Activated CD4-positive, alpha-beta T cell treated with anti-CD3 and anti-CD28 coated beads, Interleukin-2, amount 10 ng/mL, durations not matched to agents 7 days and 5 days (primary cell): ENCODE measurements around the gene KRTAP5-5. TPM values are rescaled to one million over a fixed set of nuclear protein-coding genes. Genes with fewer than 3 reads are reported as not detected.
"Not testable (repeated sequence)": the region's sequence is repeated elsewhere in the genome, so short reads cannot be mapped to it uniquely, and the experiment has no call there.

Experiments used
- CTCF ChIA-PET: fragments of 350-600 bp; sonication (Branson Sonifier 250); formaldehyde crosslinking; loops from one replicate; lab custom pipeline; 2021; ENCODE audit warnings: antibody characterized with exemption; lab: Charles Lee
- POLR2A ChIA-PET: fragments of 350-600 bp; sonication (Branson Sonifier 250); formaldehyde crosslinking; loops from one replicate; lab custom pipeline; 2021; ENCODE audit warnings: antibody characterized with exemption; lab: Charles Lee
- DNase-seq: peaks from one replicate; pipeline ENCODE4 v3.0.0-alpha.2; 2020
- H3K27ac Mint-ChIP-seq: one replicate; pipeline ENCODE4 v1.8.0; 2021; ENCODE audit warnings: mild to moderate bottlenecking, moderate library complexity, mixed read lengths
- H3K27me3 Mint-ChIP-seq: one replicate; pipeline ENCODE4 v1.8.0; 2021; ENCODE audit warnings: mixed read lengths
- H3K36me3 Mint-ChIP-seq: one replicate; pipeline ENCODE4 v1.8.0; 2021; ENCODE audit warnings: low read depth, mixed read lengths
- H3K4me1 Mint-ChIP-seq: one replicate; pipeline ENCODE4 v1.8.0; 2021; ENCODE audit warnings: mixed read lengths
- H3K4me3 Mint-ChIP-seq: one replicate; pipeline ENCODE4 v1.8.0; 2021; ENCODE audit warnings: mild to moderate bottlenecking, moderate library complexity, mixed read lengths
- H3K9me3 Mint-ChIP-seq: one replicate; pipeline ENCODE4 v1.8.0; 2021; ENCODE audit warnings: mixed read lengths
- total RNA-seq, 2 experiments: library from RNA; stranded (reverse); gene quantifications; one replicate each; pipeline ENCODE4 v1.2.3, GENCODE V29; 2021

KRTAP5-5 gene, protein sequence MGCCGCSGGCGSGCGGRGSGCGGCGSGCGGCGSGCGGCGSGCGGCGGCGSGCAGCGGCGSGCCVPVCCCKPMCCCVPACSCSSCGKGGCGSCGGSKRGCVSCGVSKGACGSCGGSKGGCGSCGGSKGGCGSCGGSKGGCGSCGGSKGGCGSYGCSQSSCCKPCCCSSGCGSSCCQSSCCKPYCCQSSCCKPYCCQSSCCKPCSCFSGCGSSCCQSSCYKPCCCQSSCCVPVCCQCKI
- not detected for total RNA-seq

DNA sequence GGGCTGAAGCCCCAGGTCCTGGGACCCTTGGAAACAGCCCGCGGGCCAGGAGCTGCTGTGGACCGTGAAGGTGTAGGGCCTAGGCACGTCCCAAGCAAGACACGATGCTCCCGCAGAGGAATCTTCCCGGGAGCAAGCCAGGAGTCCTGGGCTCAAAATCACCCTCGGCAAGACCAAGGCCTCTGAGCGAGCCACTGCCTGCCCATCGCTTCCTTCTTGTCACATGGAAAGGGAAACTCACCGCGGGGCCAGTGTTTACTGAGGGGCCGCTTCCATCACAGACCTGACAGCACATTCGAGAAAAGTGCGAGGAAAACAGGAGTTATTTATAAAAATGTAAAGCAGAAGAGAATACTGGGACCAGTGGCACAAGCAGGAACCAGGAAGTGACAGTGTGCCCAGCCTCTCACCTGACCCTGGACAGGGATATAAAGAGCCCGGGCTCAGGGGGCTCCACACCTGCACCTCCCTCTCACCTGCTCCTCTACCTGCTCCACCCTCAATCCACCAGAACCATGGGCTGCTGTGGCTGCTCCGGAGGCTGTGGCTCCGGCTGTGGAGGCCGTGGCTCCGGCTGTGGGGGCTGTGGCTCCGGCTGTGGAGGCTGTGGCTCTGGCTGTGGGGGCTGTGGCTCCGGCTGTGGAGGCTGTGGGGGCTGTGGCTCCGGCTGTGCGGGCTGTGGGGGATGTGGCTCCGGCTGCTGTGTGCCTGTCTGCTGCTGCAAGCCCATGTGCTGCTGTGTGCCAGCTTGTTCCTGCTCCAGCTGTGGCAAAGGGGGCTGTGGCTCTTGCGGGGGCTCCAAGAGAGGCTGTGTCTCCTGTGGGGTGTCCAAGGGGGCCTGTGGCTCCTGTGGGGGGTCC is at the start of gene KRTAP5-5:
Gene KRTAP5-5, plus strand, starts transcription at position 450 of the 860 bp plus-strand sequence. Its CDS starts 66 bp downstream, at position 516.
- no peaks in the 10 kb centered on the region for H3K9me3 Mint-ChIP-seq
- peaks cover 15% of the 10 kb centered on the region for H3K27me3 Mint-ChIP-seq
- ChIA-PET POLR2A (interaction anchor here (0.7 kb wide), 1 partner anchor 247 kb away, joined by 3 read pairs; no protein-coding TSS in a partner anchor), CTCF (interaction anchor here (0.7 kb wide), 1 partner anchor 10 kb away, joined by 4 read pairs; no protein-coding TSS in a partner anchor)
- H3K36me3 Mint-ChIP-seq, result no peaks in the 10 kb centered on the region
- no peaks in the 10 kb centered on the region for H3K4me1 Mint-ChIP-seq
- H3K27ac Mint-ChIP-seq, result no peak within 1 kb of the TSS
- no peak within 1 kb of the TSS for H3K4me3 Mint-ChIP-seq
- DNase-seq, result no peak

DNA sequence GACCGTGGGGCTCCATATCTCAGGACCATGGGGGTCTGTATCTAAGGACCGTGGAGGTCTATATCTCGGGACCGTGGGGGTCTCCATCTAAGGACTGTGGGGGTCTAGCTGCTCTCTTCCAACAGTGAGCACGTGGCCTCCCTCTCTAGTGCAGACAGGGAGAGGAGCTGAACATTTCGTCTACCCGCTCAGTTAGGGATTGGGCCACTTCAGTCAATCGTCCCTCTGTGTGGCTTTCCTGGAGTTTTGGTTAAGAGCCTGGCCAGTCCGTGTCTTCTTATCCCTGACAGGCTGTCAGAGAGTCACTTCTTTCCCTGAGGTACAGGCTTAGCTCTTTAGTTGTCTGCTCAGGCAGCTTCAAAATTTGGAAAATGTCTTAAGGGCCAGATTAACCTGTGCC is 47.6 kb upstream of the KRTAP5-5 start:
- no peaks in the 10 kb centered on the region for H3K36me3 Mint-ChIP-seq
- H3K4me3 Mint-ChIP-seq, result no peak overlapping the region
- H3K4me1 Mint-ChIP-seq, result peaks cover 5% of the 10 kb centered on the region
- H3K27ac Mint-ChIP-seq, result no peak overlapping the region
- ChIA-PET CTCF (interaction anchor here (1.1 kb wide), 1 partner anchor 8 kb away, joined by 3 read pairs; no protein-coding TSS in a partner anchor), POLR2A (no interaction called here)
- peaks cover 13% of the 10 kb centered on the region for H3K27me3 Mint-ChIP-seq
- no peak for DNase-seq
- peaks cover 9% of the 10 kb centered on the region for H3K9me3 Mint-ChIP-seq

DNA sequence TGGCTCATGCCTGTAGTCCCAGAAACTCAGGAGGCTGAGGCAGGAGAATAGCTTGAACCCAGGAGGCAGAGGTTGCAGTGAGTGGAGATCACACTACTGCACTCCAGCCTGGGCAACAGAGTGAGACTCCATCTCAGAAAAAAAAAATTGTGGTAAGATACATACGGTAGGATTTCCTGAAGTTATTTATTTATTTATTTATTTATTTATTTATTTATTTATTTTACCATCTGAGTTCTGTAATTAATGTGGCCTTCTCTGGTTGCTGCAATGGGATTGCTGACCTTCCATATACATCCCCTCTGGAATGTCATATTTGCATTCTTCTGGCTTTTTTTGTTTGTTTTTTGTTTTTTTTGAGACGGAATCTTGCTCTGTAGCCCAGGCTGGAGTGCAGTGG is 46.7 kb upstream of the KRTAP5-5 start:
- POLR2A ChIA-PET, DNase-seq, H3K4me3 Mint-ChIP-seq: not testable (repeated sequence)

DNA sequence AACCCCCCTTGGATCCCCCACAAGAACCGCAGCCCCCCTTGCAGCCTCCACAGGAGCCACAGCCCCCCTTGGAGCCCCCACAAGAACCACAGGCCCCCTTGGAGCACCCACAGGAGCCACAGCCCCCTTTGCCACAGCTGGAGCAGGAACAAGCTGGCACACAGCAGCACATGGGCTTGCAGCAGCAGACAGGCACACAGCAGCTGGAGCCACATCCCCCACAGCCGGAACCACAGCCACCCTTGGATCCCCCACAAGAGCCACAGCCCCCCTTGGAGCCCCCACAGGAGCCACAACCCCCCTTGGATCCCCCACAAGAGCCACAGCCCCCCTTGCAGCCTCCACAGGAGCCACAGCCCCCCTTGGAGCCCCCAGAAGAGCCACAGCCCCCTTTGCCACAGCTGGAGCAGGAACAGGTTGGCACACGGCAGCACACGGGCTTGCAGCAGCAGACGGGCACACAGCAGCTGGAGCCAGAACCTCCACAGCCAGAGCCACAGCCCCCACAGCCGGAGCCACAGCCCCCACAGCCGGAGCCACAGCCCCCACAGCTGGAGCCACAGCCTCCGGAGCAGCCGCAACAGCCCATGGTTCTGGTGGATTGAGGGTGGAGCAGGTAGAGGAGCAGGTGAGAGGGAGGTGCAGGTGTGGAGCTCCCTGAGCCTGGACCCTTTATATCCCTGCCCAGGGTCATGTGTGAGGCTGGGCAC is 44.8 kb upstream of the KRTAP5-5 start, which contains the start of gene KRTAP5-1:
Gene KRTAP5-1, minus strand, starts transcription at position 623 of the 710 bp plus-strand sequence. Its CDS starts 34 bp downstream, at position 589.
- H3K4me1 Mint-ChIP-seq, result peaks cover 15% of the 10 kb centered on the region
- H3K9me3 Mint-ChIP-seq, H3K27ac Mint-ChIP-seq, DNase-seq, H3K27me3 Mint-ChIP-seq, CTCF ChIA-PET, POLR2A ChIA-PET, H3K36me3 Mint-ChIP-seq, H3K4me3 Mint-ChIP-seq: not testable (repeated sequence)

More for the DNA sequence above, 46.7 kb upstream of the KRTAP5-5 start:
- H3K9me3 Mint-ChIP-seq, H3K27ac Mint-ChIP-seq, H3K36me3 Mint-ChIP-seq, H3K4me1 Mint-ChIP-seq: not testable (repeated sequence)
- CTCF ChIA-PET, result interaction anchor here (1.1 kb wide), 1 partner anchor 9 kb away, joined by 3 read pairs; no protein-coding TSS in a partner anchor
- H3K27me3 Mint-ChIP-seq, result peaks cover 13% of the 10 kb centered on the region

DNA sequence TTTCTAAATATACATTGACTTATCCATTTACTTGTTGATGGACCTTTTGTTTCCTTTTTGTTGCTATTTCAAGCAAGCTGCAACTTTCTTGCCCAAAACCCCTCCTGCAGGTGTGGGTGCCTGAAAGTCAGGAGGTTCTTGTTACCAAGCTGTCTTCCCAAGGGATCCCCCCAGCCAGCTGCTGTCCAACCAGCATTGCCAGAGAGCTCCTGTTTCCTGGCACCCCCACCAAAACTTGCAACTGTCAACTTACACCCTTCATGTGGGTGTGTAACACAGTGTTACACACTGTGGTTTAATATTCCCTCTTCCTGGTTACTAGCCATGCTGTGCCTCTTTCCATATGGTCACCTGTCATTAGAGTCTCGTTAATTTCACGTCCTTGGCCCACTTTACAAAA is 42.9 kb upstream of the KRTAP5-5 start:
- CTCF ChIA-PET, result interaction anchor here (0.6 kb wide), 1 partner anchor 1147 kb away, joined by 4 read pairs; no protein-coding TSS in a partner anchor
- Mint-ChIP-seq H3K4me1 (peaks cover 20% of the 10 kb centered on the region), H3K4me3 (no peak overlapping the region), H3K9me3 (peaks cover 5% of the 10 kb centered on the region), H3K27me3 (peaks cover 9% of the 10 kb centered on the region), H3K36me3 (peaks cover 11% of the 10 kb centered on the region), H3K27ac (no peak overlapping the region)
- POLR2A ChIA-PET, result interaction anchor here (0.6 kb wide), 1 partner anchor 145 kb away, joined by 3 read pairs; no protein-coding TSS in a partner anchor
- DNase-seq, result no peak

DNA sequence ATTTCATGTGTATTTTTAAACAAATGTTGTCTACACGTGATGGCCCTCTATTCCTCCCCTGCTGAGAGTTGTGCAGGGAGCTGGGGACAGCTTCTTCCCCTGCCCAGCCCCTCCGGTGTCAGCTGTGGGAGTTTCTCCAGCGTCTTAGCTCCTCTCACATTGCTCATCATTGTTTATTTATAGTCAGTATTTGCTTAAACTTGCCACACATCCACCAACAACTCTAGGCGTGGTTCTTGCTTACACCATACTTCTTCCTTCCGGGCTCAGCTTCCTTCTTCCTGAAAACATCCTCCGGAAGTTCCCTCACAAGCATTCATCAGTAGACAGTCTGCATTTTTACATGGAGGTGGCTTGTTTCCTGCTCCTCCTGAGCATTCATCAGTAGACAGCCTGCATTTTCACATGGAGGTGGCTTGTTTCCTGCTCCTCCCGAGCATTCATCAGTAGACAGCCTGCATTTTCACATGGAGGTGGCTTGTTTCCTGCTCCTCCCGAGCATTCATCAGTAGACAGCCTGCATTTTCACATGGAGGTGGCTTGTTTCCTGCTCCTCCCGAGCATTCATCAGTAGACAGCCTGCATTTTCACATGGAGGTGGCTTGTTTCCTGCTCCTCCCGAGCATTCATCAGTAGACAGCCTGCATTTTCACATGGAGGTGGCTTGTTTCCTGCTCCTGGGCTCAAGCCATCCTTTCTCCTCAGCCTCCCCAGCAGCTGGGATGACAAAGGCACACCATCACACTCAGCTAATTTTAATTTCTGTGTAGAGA is 40.2 kb upstream of the KRTAP5-5 start:
- Mint-ChIP-seq H3K4me3 (peak overlapping the region; percentile 21), H3K4me1 (peaks cover 20% of the 10 kb centered on the region), H3K27ac (peak overlapping the region; percentile 92), H3K36me3 (peaks cover 11% of the 10 kb centered on the region), H3K27me3 (peaks cover 24% of the 10 kb centered on the region)
- CTCF ChIA-PET, result interaction anchor here (0.6 to 2.8 kb wide), 3 partner anchors 9 to 16 kb away, joined by 3 to 15 read pairs (median 3); partner anchors contain the start of gene KRTAP5-2
- POLR2A ChIA-PET, H3K9me3 Mint-ChIP-seq: not testable (repeated sequence)
- DNase-seq, result peak; percentile 43

DNA sequence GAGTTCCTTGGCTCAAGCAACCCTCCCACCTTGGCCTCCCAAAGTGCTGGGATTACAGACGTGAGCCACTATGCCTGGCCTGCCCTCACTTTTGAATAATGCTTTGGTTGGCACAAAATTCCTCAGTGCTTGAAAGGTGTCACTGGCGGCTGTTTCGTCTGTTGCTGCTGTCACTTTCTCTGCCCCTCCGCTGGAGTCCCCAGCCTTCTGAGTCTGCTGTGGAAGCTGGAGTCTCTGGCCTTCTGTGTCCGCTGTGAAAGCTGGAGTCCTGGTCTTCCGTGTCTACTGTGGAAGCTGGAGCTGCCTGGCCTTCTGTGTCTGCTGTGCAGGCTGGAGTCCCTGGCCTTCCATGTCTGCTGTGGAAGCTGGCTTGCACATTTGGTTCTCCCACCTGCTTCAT is 39.6 kb upstream of the KRTAP5-5 start:
- no peak overlapping the region for H3K4me3 Mint-ChIP-seq
- ChIA-PET POLR2A (no interaction called here), CTCF (interaction anchor here (2.8 kb wide), 1 partner anchor 16 kb away, joined by 15 read pairs; no protein-coding TSS in a partner anchor)
- DNase-seq, result no peak
- H3K27ac Mint-ChIP-seq, result peak overlapping the region; percentile 52
- peaks cover 11% of the 10 kb centered on the region for H3K36me3 Mint-ChIP-seq
- peaks cover 5% of the 10 kb centered on the region for H3K9me3 Mint-ChIP-seq
- H3K4me1 Mint-ChIP-seq, result peaks cover 19% of the 10 kb centered on the region
- peaks cover 29% of the 10 kb centered on the region for H3K27me3 Mint-ChIP-seq

DNA sequence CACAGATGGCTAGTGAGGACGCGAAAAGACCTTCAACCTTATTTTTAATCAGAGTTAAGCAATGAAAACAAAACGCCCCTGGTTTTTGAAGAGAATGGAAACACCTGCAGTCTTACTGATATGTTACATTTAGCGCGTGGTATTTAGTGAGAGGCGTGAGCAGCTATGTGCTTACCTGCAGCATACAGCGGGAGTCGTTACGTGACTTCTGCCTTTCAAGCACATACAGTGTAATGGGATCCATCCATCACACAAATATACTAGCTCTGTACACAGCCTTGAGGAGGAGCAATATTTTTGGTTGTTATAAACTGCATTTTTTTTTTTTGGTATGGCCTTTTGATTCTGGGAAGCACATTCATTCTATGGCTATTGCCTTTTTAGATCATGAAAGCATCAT is 36.9 kb upstream of the KRTAP5-5 start:
- Mint-ChIP-seq H3K27me3 (peaks cover 43% of the 10 kb centered on the region), H3K4me3 (no peak overlapping the region), H3K4me1 (peaks cover 22% of the 10 kb centered on the region), H3K27ac (no peak overlapping the region), H3K9me3 (peaks cover 5% of the 10 kb centered on the region), H3K36me3 (peaks cover 11% of the 10 kb centered on the region)
- no peak for DNase-seq
- ChIA-PET POLR2A (no interaction called here), CTCF (interaction anchor here (2.0 kb wide), 1 partner anchor 18 kb away, joined by 5 read pairs; no protein-coding TSS in a partner anchor)

DNA sequence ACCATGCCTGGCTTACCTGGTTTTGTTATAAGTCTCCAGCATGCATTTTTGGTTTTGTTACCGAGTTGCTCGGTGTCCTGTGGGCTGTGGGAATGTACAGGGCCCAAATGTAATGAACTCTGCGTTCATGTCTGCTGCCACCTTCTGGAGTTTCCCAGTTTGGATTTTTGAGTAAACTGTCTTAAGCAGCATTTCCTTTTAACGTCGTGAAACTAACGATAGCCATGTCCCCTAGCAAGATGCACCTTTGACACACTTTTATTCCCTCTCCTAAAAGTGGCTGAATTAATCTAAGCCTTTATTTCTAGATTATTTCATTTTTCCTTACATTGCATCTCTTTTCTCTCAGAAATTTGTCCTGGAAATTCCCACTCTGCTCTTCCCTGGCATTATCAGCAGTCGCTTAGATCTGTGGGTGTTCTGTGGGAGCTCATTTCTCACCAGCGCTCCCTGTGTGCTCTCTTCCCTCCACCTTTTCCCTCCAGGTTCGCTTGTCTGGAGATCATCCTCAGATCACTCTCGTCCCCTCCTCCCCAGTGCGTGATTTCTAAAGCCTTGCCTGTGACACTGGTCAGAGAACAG is 33.5 kb upstream of the KRTAP5-5 start:
- H3K27ac Mint-ChIP-seq, H3K9me3 Mint-ChIP-seq, H3K4me1 Mint-ChIP-seq, POLR2A ChIA-PET, H3K4me3 Mint-ChIP-seq, H3K36me3 Mint-ChIP-seq, DNase-seq: not testable (repeated sequence)
- CTCF ChIA-PET, result interaction anchor here (2.6 kb wide), 1 partner anchor 57 kb away, joined by 9 read pairs; no protein-coding TSS in a partner anchor
- H3K27me3 Mint-ChIP-seq, result peaks cover 63% of the 10 kb centered on the region

DNA sequence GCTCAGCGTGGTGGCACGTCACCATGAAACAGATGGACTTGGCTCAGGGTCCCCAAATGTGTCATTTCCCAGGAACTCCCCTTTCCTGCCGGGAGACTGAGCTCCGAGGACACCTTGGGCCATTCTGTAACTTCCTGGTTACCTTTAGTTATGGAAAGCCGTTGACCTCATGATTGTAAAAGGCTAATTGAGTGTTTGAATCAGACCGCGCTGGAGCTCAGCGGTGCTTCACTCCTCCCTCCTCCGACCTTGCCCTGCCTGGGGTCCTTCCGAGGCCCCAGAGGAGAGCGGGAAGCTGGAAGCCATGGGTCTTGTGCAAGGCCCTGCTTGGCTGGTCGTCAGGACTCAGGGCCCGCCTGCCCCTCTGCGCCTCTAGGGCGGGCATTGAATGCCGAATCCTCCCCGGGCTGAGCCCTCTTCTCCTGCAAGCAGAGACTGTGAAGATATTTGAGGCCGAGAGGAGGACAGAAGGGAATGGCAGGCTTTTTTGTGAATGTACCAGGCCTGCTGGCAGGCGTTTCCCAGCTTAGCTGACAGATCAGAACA is 32.9 kb upstream of the KRTAP5-5 start:
- POLR2A ChIA-PET, H3K36me3 Mint-ChIP-seq, H3K4me1 Mint-ChIP-seq, CTCF ChIA-PET, DNase-seq, H3K9me3 Mint-ChIP-seq, H3K27ac Mint-ChIP-seq, H3K4me3 Mint-ChIP-seq: not testable (repeated sequence)
- H3K27me3 Mint-ChIP-seq, result peaks cover 65% of the 10 kb centered on the region

DNA sequence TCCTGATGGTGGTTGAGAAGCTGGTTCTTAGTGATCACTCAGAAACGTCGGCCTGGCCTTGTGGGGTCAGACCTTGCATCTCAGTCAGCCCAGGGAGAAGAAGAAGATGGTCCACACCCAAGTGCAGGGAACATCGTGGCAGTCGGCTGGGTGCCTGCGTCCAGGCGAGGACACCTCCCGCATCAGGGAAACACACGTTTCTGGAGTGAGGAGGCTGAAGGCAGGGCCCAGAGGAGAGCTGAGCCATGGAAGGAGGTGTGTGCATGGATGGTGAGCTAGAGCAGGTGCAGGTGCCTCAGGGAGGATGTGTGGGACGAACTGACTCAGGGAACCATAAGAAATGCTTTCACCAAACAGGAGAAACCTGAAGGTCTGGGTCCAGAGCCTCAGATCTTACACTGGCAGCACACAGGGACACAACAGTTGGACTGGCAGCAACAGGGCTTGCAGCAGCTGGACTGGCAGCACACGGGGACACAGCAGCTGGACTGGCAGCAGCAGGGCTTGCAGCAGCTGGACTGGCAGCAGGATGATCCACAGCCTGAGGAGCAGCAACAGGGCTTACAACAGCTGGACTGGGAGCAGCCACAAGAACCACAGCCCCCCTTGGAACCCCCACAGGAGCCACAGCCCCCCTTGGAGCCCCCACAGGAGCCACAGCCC is 32.1 kb upstream of the KRTAP5-5 start:
- no peaks in the 10 kb centered on the region for H3K9me3 Mint-ChIP-seq
- CTCF ChIA-PET, result interaction anchor here (1.1 kb wide), 1 partner anchor 9 kb away, joined by 3 read pairs; no protein-coding TSS in a partner anchor

More for the DNA sequence above, 32.1 kb upstream of the KRTAP5-5 start:
- no peak for DNase-seq
- H3K27ac Mint-ChIP-seq, result no peak overlapping the region
- no peak overlapping the region for H3K4me3 Mint-ChIP-seq
- POLR2A ChIA-PET, result no interaction called here
- peaks cover 67% of the 10 kb centered on the region for H3K27me3 Mint-ChIP-seq
- no peaks in the 10 kb centered on the region for H3K36me3 Mint-ChIP-seq
- H3K4me1 Mint-ChIP-seq, result peaks cover 7% of the 10 kb centered on the region
